Thymus (tissue), 11 donors: ENCODE measurements around the gene OR4N5. TPM values are rescaled to one million over a fixed set of nuclear protein-coding genes. Genes with fewer than 3 reads are reported as not detected.
"Not testable (repeated sequence)": the region's sequence is repeated elsewhere in the genome, so short reads cannot be mapped to it uniquely, and the experiment has no call there.

ENCODE experiments used
- DNase-seq, 9 donors: peaks; one replicate each; pipeline ENCODE4 v3.0.0-alpha.2; 2013; ENCODE audit warnings: low spot score in 9 of 9, low read depth in 6 of 9, missing footprints in 1 of 9
- H3K27ac ChIP-seq, 2 donors: one replicate each; pipeline ENCODE4 v1.5.1; 2013; ENCODE audit warnings: control low read depth in 1 of 2, low read depth in 1 of 2, low read length in 1 of 2, mild to moderate bottlenecking in 1 of 2, moderate library complexity in 1 of 2
- H3K27me3 ChIP-seq, 2 donors: one replicate each; pipeline ENCODE4 v1.5.1; 2013; ENCODE audit warnings: low read length in 1 of 2; ENCODE audit not compliant: control insufficient read depth in 2 of 2, insufficient read depth in 1 of 2
- H3K36me3 ChIP-seq, 2 donors: one replicate each; pipeline ENCODE4 v1.5.1; 2013; ENCODE audit warnings: low read length in 1 of 2, mild to moderate bottlenecking in 1 of 2, moderate library complexity in 1 of 2; ENCODE audit not compliant: control insufficient read depth in 2 of 2, insufficient read depth in 2 of 2
- H3K4me1 ChIP-seq, 2 donors: one replicate each; pipeline ENCODE4 v1.5.1; 2013; ENCODE audit warnings: low read length in 2 of 2; ENCODE audit not compliant: control insufficient read depth in 2 of 2, insufficient read depth in 2 of 2
- H3K4me3 ChIP-seq, 2 donors: one replicate each; pipeline ENCODE4 v1.5.1; 2013; ENCODE audit warnings: low read length in 2 of 2, control low read depth in 1 of 2, mild to moderate bottlenecking in 1 of 2
- H3K9me3 ChIP-seq, 2 donors: one replicate each; pipeline ENCODE4 v1.5.1; 2013; ENCODE audit warnings: low read length in 1 of 2, mild to moderate bottlenecking in 1 of 2; ENCODE audit not compliant: control insufficient read depth in 2 of 2, insufficient read depth in 1 of 2
- WGBS: extraction: QIAGEN DNeasy Blood & Tissue Kit; methylation state at CpG from one replicate; pipeline ENCODE4 v1.1.7; 2013; 5-methylcytosine and 5-hydroxymethylcytosine counted together
- polyA plus RNA-seq: library from polyadenylated mRNA; stranded (reverse); fragments of 200-250 nt; gene quantifications from one replicate; pipeline ENCODE4 v1.2.3, GENCODE V29; 2013
- total RNA-seq: library from RNA; stranded (reverse); fragments of 120-200 nt; gene quantifications from one replicate; pipeline ENCODE4 v1.2.4, GENCODE V29; 2013
- donor health status: healthy.

Gene OR4N5
- total and polyA plus RNA-seq, 2 donors = under 0.01 TPM; not detected in 1

DNA sequence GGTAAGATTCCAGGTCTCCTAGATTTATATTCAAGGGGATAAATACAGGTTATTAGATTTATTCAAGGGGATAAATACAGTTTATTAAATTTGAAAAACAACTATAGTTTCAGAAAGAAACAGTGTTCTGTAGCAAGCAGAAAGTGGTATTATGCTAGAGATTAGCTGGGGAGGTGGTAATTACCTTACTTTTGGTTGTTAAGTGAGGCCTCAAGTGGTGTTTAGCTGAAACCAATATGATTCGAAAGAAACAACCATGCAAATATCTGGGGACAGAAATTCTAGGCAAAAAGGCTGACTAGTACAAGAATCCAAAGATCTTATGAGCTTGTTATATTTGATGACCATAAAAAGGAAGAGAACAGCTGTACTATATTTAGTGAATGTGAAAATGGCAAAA is 6.2 kb downstream of the OR4N5 start:
- Histone ChIP-seq H3K27me3 (no peaks in the 10 kb centered on the region), H3K4me3 (no peak overlapping the region), H3K36me3 (no peaks in the 10 kb centered on the region), H3K27ac (no peak overlapping the region), H3K9me3 (no peaks in the 10 kb centered on the region), H3K4me1 (no peaks in the 10 kb centered on the region)
- 79% methylated on average over 1 of the region's 1 CpG for WGBS
- no peak for DNase-seq

DNA sequence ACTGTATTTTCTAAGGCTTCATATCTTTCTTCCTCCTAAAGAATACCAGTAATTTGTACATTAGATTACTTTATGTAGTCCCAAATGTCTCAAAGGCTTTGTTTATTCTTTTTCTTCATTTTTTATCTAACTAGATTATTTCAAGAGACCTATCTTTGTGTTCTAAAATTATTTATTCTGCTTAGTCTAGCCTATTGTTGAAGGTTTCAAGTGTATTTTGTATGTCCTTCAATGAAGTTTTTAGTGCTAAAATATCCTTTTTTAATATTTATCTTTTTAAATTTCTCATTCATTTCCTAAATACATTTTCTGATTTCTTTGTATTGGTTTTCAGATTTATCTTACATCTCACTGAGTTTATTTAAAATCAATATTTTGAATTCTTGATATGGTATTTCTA is 25.8 kb downstream of the OR4N5 start:
- DNase-seq = no peak
- Histone ChIP-seq H3K27ac (no peak overlapping the region), H3K4me1 (no peaks in the 10 kb centered on the region), H3K27me3 (no peaks in the 10 kb centered on the region), H3K4me3 (no peak overlapping the region), H3K9me3 (no peaks in the 10 kb centered on the region), H3K36me3 (no peaks in the 10 kb centered on the region)

DNA sequence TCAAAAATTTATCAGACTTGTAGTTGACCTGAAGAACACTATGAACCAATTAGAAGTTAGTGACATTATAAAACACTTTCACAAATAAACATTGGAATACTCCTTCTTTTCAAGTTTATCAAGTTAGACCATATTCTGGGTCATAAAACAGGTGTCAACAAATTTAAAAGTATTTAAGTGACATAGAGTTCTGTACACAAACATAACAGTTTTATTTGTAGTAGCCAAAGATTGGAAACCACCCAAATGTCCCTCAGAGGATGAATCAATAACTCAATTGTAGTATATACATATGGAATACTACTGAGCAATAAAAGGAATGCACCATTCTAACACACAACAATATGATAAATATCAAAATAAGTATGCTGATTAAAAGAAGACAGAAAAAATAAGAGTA is 28.5 kb downstream of the OR4N5 start:
- H3K4me3 ChIP-seq = no peak overlapping the region
- H3K27me3 ChIP-seq = no peaks in the 10 kb centered on the region
- DNase-seq = no peak
- no peaks in the 10 kb centered on the region for H3K4me1 ChIP-seq
- no peaks in the 10 kb centered on the region for H3K36me3 ChIP-seq
- peaks cover 0 to 2% of the 10 kb centered on the region in 2 donors for H3K9me3 ChIP-seq
- no peak overlapping the region for H3K27ac ChIP-seq

DNA sequence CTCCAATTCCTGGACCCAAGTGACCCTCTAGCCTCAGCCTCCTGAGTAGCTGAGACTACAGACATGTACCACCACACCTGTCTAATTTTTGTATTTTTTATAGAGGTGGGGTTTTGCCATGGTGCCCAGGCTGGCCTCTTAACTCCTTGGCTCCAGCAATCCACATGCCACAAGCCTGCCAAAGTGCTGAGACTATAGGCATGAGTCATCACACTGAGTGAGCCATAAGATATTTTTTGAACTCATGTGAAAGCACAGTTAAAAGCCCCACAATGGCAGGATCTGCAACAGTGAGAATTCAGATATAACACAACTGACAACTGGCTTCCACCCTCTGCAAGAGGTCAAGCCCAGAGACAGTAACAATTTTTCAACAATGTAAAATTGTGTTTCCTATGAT is 31.2 kb downstream of the OR4N5 start:
- not testable (repeated sequence) for DNase-seq, H3K27me3 ChIP-seq, H3K9me3 ChIP-seq, H3K4me1 ChIP-seq, H3K27ac ChIP-seq, H3K4me3 ChIP-seq, H3K36me3 ChIP-seq

DNA sequence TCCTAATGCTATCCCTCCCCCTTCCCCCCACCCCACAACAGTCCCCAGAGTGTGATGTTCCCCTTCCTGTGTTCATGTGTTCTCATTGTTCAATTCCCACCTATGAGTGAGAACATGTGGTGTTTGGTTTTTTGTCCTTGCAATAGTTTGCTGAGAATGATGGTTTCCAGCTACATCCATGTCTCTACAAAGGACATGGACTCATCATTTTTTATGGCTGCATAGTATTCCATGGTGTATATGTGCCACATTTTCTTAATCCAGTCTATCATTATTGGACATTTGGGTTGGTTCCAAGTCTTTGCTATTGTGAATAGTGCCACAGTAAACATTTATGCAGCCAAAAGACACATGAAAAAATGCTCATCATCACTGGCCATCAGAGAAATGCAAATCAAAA is 35.6 kb downstream of the OR4N5 start:
- H3K36me3 ChIP-seq, H3K9me3 ChIP-seq, H3K4me1 ChIP-seq, H3K27me3 ChIP-seq, H3K4me3 ChIP-seq, H3K27ac ChIP-seq, DNase-seq: not testable (repeated sequence)

DNA sequence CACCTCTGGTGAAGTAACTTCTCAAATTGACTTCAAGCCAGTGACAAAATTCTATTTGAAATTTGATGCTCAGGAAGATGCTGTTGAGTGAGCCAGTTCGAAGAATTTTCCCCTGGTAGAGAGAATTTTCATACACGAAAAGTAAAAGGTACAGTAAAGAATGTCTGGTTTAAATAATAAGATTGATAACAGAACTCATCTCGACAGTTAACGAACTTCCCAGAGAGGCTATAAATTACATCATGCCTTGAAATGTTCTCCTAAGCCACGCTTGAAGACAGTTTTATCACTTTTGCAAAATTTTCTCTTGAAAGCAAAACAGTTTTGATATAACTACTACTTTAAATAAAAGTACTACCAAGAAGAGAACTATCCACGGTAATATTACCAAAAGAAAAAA is 37.7 kb downstream of the OR4N5 start:
- peaks cover 0 to 3% of the 10 kb centered on the region in 2 donors for H3K9me3 ChIP-seq
- DNase-seq = no peak
- H3K36me3 ChIP-seq = no peaks in the 10 kb centered on the region
- no peaks in the 10 kb centered on the region for H3K27me3 ChIP-seq
- H3K27ac ChIP-seq = no peak overlapping the region
- H3K4me1 ChIP-seq = no peaks in the 10 kb centered on the region
- WGBS = 64% methylated on average over 6 of the region's 6 CpGs
- no peak overlapping the region for H3K4me3 ChIP-seq

DNA sequence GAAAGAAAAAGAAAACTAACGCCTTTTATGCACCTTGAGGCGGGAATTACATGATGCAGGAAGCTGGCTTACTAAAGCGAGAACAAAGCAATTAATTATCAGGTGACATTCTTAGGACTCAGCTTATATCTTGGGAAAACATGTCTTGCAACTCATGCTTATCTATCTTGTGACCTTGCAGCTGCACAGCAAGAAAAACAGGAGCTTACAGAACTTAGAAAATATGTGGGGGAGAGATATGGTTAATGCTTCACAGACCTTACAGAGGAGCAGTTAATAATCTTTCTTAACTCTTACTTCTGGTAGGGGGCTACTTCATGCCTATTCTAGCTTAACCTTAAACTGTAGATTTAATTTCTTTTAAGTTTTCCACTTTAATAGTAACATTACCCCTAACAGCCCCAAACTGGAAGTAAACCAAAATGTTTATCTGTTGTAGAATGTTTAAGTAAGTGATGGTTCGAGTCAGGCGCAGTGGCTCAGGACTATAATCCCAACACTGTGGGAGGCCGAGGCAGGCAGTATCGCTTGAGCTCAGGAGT is 38.9 kb downstream of the OR4N5 start:
- Histone ChIP-seq H3K4me1 (no peaks in the 10 kb centered on the region), H3K36me3 (no peaks in the 10 kb centered on the region), H3K27me3 (no peaks in the 10 kb centered on the region), H3K9me3 (peaks cover 0 to 3% of the 10 kb centered on the region in 2 donors), H3K4me3 (no peak overlapping the region), H3K27ac (no peak overlapping the region)
- no peak for DNase-seq
- 86% methylated on average over 7 of the region's 7 CpGs for WGBS

DNA sequence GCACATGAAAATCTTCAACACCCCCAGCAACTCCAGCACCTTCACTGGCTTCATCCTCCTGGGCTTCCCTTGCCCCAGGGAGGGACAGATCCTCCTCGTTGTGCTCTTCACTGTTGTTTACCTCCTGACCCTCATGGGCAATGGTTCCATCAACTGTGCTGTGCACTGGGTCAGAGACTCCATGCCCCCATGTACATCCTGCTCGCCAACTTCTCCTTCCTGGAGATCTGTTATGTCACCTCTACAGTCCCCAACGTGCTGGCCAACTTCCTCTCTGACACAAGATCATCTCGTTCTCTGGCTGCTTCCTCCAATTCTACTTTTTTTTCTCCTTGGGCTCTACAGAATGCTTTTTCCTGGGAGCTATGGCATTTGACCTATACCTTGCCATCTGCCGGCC is 40.6 kb downstream of the OR4N5 start:
- Histone ChIP-seq H3K27me3 (no peaks in the 10 kb centered on the region), H3K36me3 (no peaks in the 10 kb centered on the region), H3K4me3 (no peak overlapping the region), H3K4me1 (no peaks in the 10 kb centered on the region), H3K27ac (no peak overlapping the region), H3K9me3 (peaks cover 0 to 3% of the 10 kb centered on the region in 2 donors)
- no peak for DNase-seq
- WGBS = 57% methylated on average over 5 of the region's 5 CpGs

DNA sequence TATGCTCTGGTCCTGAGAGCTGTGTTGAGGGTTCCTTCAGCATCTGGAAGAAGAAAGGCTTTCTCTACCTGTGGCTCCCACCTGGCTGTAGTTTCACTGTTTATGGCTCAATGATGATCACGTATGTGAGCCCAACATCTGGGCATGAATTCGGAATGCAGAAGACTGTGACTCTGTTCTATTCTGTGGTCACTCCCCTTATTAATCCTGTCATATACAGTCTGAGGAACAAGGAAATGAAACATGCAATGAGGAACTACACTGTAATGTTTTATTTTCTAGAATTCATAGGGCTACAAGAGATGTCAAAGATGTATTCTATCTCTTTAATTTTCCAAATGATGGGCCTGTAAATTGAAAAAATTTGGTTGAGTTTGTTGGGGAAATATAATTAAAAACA is 41.3 kb downstream of the OR4N5 start:
- peaks cover 0 to 3% of the 10 kb centered on the region in 2 donors for H3K9me3 ChIP-seq
- no peak overlapping the region for H3K4me3 ChIP-seq
- H3K27me3 ChIP-seq = no peaks in the 10 kb centered on the region
- DNase-seq = no peak
- 82% methylated on average over 2 of the region's 2 CpGs for WGBS
- H3K27ac ChIP-seq = no peak overlapping the region
- no peaks in the 10 kb centered on the region for H3K36me3 ChIP-seq
- no peaks in the 10 kb centered on the region for H3K4me1 ChIP-seq

DNA sequence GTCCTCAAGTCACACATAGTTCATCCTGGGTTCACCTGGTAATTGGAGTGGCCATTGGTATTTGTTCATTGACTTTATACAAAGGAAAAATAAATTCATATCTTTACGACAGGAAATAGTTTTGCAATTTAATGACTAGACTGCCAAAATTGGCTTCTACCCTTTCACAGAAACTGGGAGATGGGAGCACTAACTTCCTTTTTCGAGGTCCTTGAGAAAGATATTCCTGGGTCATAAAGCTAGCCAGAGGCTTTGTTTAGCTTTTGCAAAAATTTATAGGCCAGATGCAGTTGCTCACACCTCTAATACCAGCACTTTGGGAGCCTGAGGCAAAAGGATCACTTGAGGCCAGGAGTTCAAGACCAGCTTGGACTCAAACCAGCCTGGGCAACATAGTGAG is 41.9 kb downstream of the OR4N5 start:
- no peak overlapping the region for H3K4me3 ChIP-seq
- DNase-seq = no peak
- H3K36me3 ChIP-seq = no peaks in the 10 kb centered on the region
- WGBS = 71% methylated on average over 2 of the region's 2 CpGs
- H3K27ac ChIP-seq = no peak overlapping the region
- no peaks in the 10 kb centered on the region for H3K4me1 ChIP-seq
- no peaks in the 10 kb centered on the region for H3K27me3 ChIP-seq
- H3K9me3 ChIP-seq = peaks cover 0 to 3% of the 10 kb centered on the region in 2 donors
